ENCODE data around the gene SLC22A23. TPM values are rescaled to one million over a fixed set of nuclear protein-coding genes. Genes with fewer than 3 reads are reported as not detected.

The SLC22A23 gene
- total RNA-seq, 1 experiment from 2014 or later, result 6.8 TPM

- Histone ChIP-seq H4K91ac (ENCODE audit: insufficient read length, low read depth, low read length) (no peak overlapping the region), H4K20me1 (ENCODE audit: control insufficient read depth, insufficient read depth, insufficient read length) (no peaks in the 10 kb centered on the region), H3T11ph (ENCODE audit: low read length) (no peak overlapping the region), H3K18ac (ENCODE audit: insufficient read length, low read depth, low read length) (no peak overlapping the region), H3K79me2 (ENCODE audit: insufficient read depth, low read length) (peaks cover 2% of the 10 kb centered on the region; the same call in 1 of the 2 replicates), H4K8ac (replicated peaks; ENCODE audit: insufficient read length, low read depth, low read length) (no peak overlapping the region), H3K4me2 (ENCODE audit: insufficient read depth, insufficient read length, low read length) (no peak overlapping the region), H2BK12ac (ENCODE audit: insufficient read length, low read depth, low read length) (no peak overlapping the region), H2BK20ac (ENCODE audit: low read depth, low read length, poor library complexity, severe bottlenecking) (no peak overlapping the region), H3K4ac (ENCODE audit: low read depth, low read length) (no peak overlapping the region), H2AFZ (ENCODE audit: low read length) (no peak overlapping the region), H3K79me1 (ENCODE audit: insufficient read depth, low read depth, low read length, poor library complexity, severe bottlenecking) (no peaks in the 10 kb centered on the region), H3K9me3 (ENCODE audit: control insufficient read depth, low read depth, low read length) (no peaks in the 10 kb centered on the region), H3K23me2 (ENCODE audit: insufficient read length, low read depth, low read length, poor library complexity, severe bottlenecking) (no peaks in the 10 kb centered on the region), H2BK5ac (ENCODE audit: insufficient read length, low read length) (no peak overlapping the region), H3K14ac (ENCODE audit: insufficient read depth, low read length) (no peak overlapping the region), H3K27ac (ENCODE audit: insufficient read length, low read depth, low read length) (no peak overlapping the region), H2AK5ac (ENCODE audit: insufficient read length, low read length) (no peak overlapping the region), H3K56ac (ENCODE audit: insufficient read length, low read depth, low read length) (no peak overlapping the region), H3K4me1 (ENCODE audit: insufficient read depth, low read length) (peaks cover 23% of the 10 kb centered on the region), H3K9ac (ENCODE audit: extremely low read depth, insufficient read length, low read length) (no peak overlapping the region), H4K5ac (ENCODE audit: insufficient read length, low read depth, low read length) (no peak overlapping the region), H3K27me3 (ENCODE audit: insufficient read depth, low read length) (no peaks in the 10 kb centered on the region), H2BK15ac (ENCODE audit: low read depth, low read length) (no peak overlapping the region), H2BK120ac (ENCODE audit: low read depth, low read length, poor library complexity, severe bottlenecking) (no peak overlapping the region), H3K23ac (ENCODE audit: insufficient read length, low read depth, low read length) (no peak overlapping the region)
- no peak for DNase-seq
- Mint-ChIP-seq H3K4me3 (peak overlapping the region; percentile 47 to 68), H3K9me3 (no peaks in the 10 kb centered on the region), H3K36me3 (ENCODE audit: insufficient read depth in 1 of 3, low read depth in 3 of 3) (peaks cover 0 to 4% (median 2%) of the 10 kb centered on the region in 3 experiments; a peak in 3 of 7 replicates), H3K4me1 (peaks cover 73 to 79% of the 10 kb centered on the region in 2 experiments), H3K27ac (peak overlapping the region; percentile 85 to 92 (median 89)), H3K27me3 (ENCODE audit: low read depth) (no peaks in the 10 kb centered on the region; the same call in 1 of the 2 replicates)
- no CpG with 5 or more reads among the region's 20 CpGs for WGBS (ENCODE audit: extremely low coverage, insufficient read length, low lambda C conversion rate)
- no peak for TF ChIP-seq CTCF (conservative IDR thresholded peaks at IDR 0.05)
Observed at GRCh38 chr6:3355358-3356055, 101.3 kb downstream of the SLC22A23 start.
